GM18520 (cell line): ENCODE results near the gene SPEM2.

Source experiments
- ATAC-seq: cut with Tn5 transposase; IDR thresholded peaks from one replicate; pipeline ENCODE4 v1.9.1; 2021; ENCODE audit not compliant: unreplicated experiment

The SPEM2 gene

GRCh38 chr17:7440113-7440833 is 14.9 kb downstream of the SPEM2 start:
- no peak for ATAC-seq

GRCh38 chr17:7440834-7441195 is 15.4 kb downstream of the SPEM2 start:
- no peak for ATAC-seq

- no peak for ATAC-seq
Observed at GRCh38 chr17:7441266-7441665, 15.8 kb downstream of the SPEM2 start.

GRCh38 chr17:7442142-7442541 is 16.7 kb downstream of the SPEM2 start:
- no peak for ATAC-seq

- ATAC-seq = no peak
Observed at GRCh38 chr17:7443499-7444485, 18.4 kb downstream of the SPEM2 start.

- no peak for ATAC-seq
Observed at GRCh38 chr17:7444682-7445618, 19.5 kb downstream of the SPEM2 start, which contains the start of gene CHRNB1. Gene CHRNB1, plus strand, starts transcription at chr17:7445061. Its CDS starts 67 bp downstream, at chr17:7445128.

- ATAC-seq = no peak
Observed at GRCh38 chr17:7445619-7445968, 20.2 kb downstream of the SPEM2 start.

GRCh38 chr17:7448461-7448860 is 23.0 kb downstream of the SPEM2 start:
- no peak for ATAC-seq

GRCh38 chr17:7459961-7460545 is 34.6 kb downstream of the SPEM2 start:
- no peak for ATAC-seq

GRCh38 chr17:7460850-7461660 is 35.6 kb downstream of the SPEM2 start:
- no peak for ATAC-seq

GRCh38 chr17:7462474-7463371 is 37.3 kb downstream of the SPEM2 start:
- ATAC-seq = no peak

- no peak for ATAC-seq
Observed at GRCh38 chr17:7463372-7463846, 38.0 kb downstream of the SPEM2 start.

GRCh38 chr17:7464081-7464480 is 38.7 kb downstream of the SPEM2 start:
- no peak for ATAC-seq

- ATAC-seq = no peak
Observed at GRCh38 chr17:7465597-7466275, 40.3 kb downstream of the SPEM2 start.

- no peak for ATAC-seq
Observed at GRCh38 chr17:7466318-7466638, 40.9 kb downstream of the SPEM2 start.

- no peak for ATAC-seq
Observed at GRCh38 chr17:7466639-7467341, 41.4 kb downstream of the SPEM2 start.

- no peak for ATAC-seq
Observed at GRCh38 chr17:7467498-7467897, 42.1 kb downstream of the SPEM2 start.

- ATAC-seq = no peak
Observed at GRCh38 chr17:7468290-7468689, 42.9 kb downstream of the SPEM2 start.
